K562 (cell line): ENCODE data around the gene POC1B.

Experiments
- CGGBP1 ChIP-seq: fragments of 250-450 bp; sonication (Bioruptor Pico); IDR thresholded peaks from 2 replicates; pipeline ENCODE4 v1.9.0; 2021; ENCODE audit warnings: mild to moderate bottlenecking
- CTCF ChIP-seq, 3 experiments: IDR thresholded peaks in 2 of 3; conservative IDR thresholded peaks in 1 of 3; 2 replicates each; pipeline ENCODE4 v1.5.1; 2011 to 2012; ENCODE audit warnings: low read length in 3 of 3, mild to moderate bottlenecking in 3 of 3, control low read depth in 2 of 3, improper control_type of control experiment in 1 of 3, inconsistent platforms in 1 of 3, low read depth in 1 of 3, mixed read lengths in 1 of 3, moderate library complexity in 1 of 3; ENCODE audit not compliant: insufficient read depth in 2 of 3
- EZH2 ChIP-seq: IDR thresholded peaks from 2 replicates; pipeline ENCODE4 v1.6.1; 2012; ENCODE audit warnings: low read depth, mild to moderate bottlenecking, inconsistent platforms, low read length, borderline replicate concordance
- HES1 ChIP-seq: fragments of 450-650 bp; IDR thresholded peaks from 2 replicates; pipeline ENCODE4 v1.6.1; 2016; ENCODE audit warnings: low read depth, mild to moderate bottlenecking, moderate library complexity
- KDM2B ChIP-seq: fragments of 250-450 bp; sonication (Bioruptor Pico); IDR thresholded peaks from 2 replicates; pipeline ENCODE4 v1.8.0; 2021; ENCODE audit warnings: mild to moderate bottlenecking, moderate library complexity
- PKNOX1 ChIP-seq: fragments of 450-650 bp; IDR thresholded peaks from 2 replicates; pipeline ENCODE4 v1.6.1; 2016
- POLR2A ChIP-seq: fragments of 450-650 bp; conservative IDR thresholded peaks from 2 replicates; pipeline ENCODE4 v1.6.1; 2016
- TSHZ1 ChIP-seq: fragments of 250-450 bp; sonication (Bioruptor Pico); IDR thresholded peaks from 2 replicates; pipeline ENCODE4 v1.4.0; 2020; ENCODE audit warnings: mild to moderate bottlenecking, moderate library complexity
- USF2 ChIP-seq: sonication (generic); formaldehyde crosslinking; IDR thresholded peaks from 2 replicates; pipeline ENCODE4 v1.5.0; 2020; ENCODE audit warnings: missing genetic modification reagents
- ZNF3 ChIP-seq: fragments of 250-450 bp; sonication (Bioruptor Pico); IDR thresholded peaks from 2 replicates; pipeline ENCODE4 v1.5.0; 2021; ENCODE audit warnings: mild to moderate bottlenecking, moderate library complexity
- ZNF354B ChIP-seq: fragments of 250-450 bp; sonication (Bioruptor Pico); IDR thresholded peaks from 2 replicates; pipeline ENCODE4 v1.4.0; 2020
- ZNF384 ChIP-seq: IDR thresholded peaks from 2 replicates; pipeline ENCODE4 v1.6.1; 2012; ENCODE audit warnings: low read depth, low read length, improper control_type of control experiment

- TF ChIP-seq CTCF (IDR thresholded peaks at IDR 0.05 in 2 of 3, conservative IDR thresholded peaks at IDR 0.05 in 1 of 3; ENCODE audit: insufficient read depth in 2 of 3, low read depth in 1 of 3, low read length in 3 of 3), result no peak
- no peak for TF ChIP-seq TSHZ1 (CRISPR knock-in tag)
- TF ChIP-seq PKNOX1, result no peak
- TF ChIP-seq ZNF3 (CRISPR knock-in tag), result no peak
- TF ChIP-seq ZNF354B, result no peak
- TF ChIP-seq POLR2A, result no peak
- TF ChIP-seq ZNF384, result no peak
- TF ChIP-seq USF2 (CRISPR knock-in tag), result no peak
- no peak for TF ChIP-seq CGGBP1
- TF ChIP-seq EZH2, result no peak
- no peak for TF ChIP-seq HES1
- no peak for TF ChIP-seq KDM2B
Observed at GRCh38 chr12:89568484-89568883, 42.6 kb upstream of the POC1B start.
